VCaP (cell line): ENCODE measurements around the gene COPZ2.

ENCODE experiments used
- H3K27ac ChIP-seq: fragments of 450-650 bp; 2 replicates; pipeline ENCODE4 v1.5.1; 2017
- CTCF ChIP-seq: fragments of 450-650 bp; conservative IDR thresholded peaks from 2 replicates; pipeline ENCODE4 v1.5.1; 2017; ENCODE audit warnings: mild to moderate bottlenecking, moderate library complexity

Gene COPZ2

DNA sequence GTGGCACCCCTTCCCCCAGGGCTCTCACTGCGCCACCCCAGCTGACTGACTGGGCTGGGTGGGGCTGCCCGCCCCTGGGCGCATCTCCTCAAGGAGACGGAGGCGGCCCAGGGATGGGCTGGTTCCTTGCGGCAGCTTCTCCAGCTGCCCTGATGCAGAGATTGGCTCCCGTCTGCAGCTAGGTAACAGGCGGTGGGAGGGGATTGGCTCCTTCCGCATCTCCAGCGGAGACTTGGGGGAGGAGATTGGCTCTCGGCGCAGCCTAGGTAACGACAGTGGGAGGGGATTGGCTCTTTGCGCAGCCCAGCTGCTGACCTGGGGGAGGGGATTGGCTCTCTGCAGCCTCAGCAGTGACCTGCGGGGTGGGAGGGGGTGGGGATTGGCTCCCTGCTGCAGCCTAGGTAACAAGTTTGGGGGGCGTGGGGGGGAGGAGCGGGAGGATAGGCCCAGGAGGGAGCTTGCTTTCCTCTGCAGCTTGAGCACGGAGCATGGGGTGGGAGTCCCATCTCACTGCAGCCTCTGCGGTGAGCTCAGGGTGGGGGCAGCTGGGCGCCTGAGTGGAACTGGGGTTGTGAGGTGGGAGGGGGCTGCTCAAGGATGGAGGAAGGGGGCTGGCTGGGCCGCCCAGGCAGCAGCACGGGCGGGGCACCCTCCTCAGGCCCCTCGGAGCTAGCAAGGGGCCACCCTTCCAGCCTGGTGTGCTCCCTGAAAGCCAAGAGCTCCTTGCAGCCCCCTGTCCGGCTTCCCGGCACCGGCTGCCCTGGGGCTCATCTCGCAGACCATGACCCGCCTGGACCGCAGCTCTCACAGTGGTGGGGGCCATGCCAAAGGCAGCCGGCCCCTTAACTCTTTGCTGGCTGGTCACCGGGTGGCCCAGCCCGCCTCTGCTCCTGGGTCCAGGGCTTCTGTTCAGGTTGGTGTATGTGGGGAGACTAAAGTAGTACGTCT is 16.9 kb upstream of the COPZ2 start:
- peak overlapping the region; percentile 40; the same call in 1 of the 2 replicates for H3K27ac ChIP-seq
- no peak for TF ChIP-seq CTCF

GRCh38 chr17:48053758-48054237 is 16.2 kb upstream of the COPZ2 start:
- TF ChIP-seq CTCF = no peak
- peak overlapping the region; percentile 40 for H3K27ac ChIP-seq

DNA sequence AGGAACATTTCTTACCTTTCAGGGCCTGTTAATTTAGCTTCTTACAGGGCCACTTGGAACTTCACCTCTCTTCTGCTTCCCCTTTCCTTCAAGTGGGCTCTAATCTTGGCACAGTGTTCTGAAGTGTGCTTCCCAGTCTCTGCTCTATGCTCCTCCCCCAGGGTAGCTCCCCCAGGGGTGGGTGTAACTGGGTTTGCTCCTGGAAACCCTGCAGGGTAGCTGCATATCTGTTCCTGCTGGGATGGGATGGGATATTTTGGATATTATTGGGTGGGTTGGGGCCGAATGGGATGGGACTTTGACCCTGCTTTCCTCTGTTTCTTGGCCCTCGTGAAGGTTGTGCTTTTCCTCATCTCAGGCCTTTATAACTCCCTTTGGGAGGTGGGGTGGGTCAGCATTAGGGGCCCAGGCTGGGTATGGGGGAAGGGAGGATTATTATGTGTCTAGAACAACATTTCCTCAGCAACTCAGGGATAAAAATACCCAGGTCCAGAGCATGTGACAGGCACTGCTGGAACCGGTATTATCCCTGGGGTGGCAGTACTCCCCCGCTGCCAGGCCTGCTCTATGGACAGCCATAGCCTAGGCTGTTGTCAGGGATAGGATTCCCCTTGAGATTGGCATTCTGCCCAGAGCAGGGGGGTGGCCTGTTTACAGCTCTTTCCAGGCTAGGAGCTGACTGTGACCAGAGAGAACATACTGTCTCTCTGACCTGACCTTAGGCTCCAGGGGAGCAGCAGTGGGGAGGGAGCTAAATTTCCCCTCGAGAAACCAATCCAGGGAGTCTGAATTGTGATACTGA is 15.6 kb upstream of the COPZ2 start:
- no peak for TF ChIP-seq CTCF
- H3K27ac ChIP-seq = peak overlapping the region; percentile 40

GRCh38 chr17:48051706-48052486 is 14.3 kb upstream of the COPZ2 start:
- TF ChIP-seq CTCF = no peak; the same call in 1 of the 2 replicates
- peak overlapping the region; percentile 98; the same call in 1 of the 2 replicates for H3K27ac ChIP-seq

GRCh38 chr17:48051283-48051682 is 13.7 kb upstream of the COPZ2 start:
- TF ChIP-seq CTCF = no peak
- H3K27ac ChIP-seq = peak overlapping the region; percentile 98; the same call in 1 of the 2 replicates

DNA sequence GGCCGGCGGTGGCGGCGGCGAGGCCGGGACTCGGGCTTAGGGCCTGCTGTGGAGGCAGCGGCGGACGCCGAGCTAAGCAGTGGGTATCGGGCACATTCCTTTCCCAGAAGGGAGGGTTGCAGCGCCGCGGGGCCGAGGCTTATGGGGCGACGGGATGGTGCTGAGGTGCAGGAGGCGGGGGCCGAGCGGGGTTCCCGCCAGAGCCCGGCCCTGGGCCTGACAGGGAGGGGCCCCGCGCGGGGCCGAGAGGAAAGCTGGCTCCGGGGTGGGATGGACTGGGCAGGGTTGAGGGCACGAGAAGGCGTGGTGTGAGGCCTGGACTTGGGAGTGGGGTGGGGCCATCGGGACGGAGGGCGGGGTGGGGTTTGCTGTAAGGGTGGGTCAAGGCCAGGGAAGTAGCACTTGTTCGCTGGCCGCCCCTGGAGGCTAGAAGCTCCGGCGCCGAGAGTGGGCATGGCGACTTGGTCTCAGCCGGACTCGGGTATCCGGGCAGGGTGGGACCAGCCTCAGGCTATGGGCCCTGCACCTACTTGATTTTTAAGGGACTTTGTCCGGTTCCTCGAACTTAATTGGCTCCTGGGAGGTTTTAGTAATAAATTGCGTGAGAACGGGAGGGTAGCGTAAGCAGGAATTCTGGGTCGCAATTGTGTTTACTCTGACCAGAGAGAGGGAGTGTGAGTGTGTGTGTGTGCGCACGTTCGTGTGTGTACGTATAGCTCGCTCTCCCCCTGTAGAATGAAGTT is 11.0 kb upstream of the COPZ2 start:
- TF ChIP-seq CTCF = no peak

More for the DNA sequence above, 11.0 kb upstream of the COPZ2 start:
- H3K27ac ChIP-seq = peak overlapping the region; percentile 98
